GM18951 (cell line): ENCODE results near the gene CLDN9.

Experiments used
- POLR2A ChIP-seq: IDR thresholded peaks from 4 replicates; pipeline ENCODE4 v1.6.1; 2011; ENCODE audit warnings: mild to moderate bottlenecking; ENCODE audit not compliant: insufficient read length, insufficient read depth; ENCODE audit errors: extremely low read depth
- in situ Hi-C: fragments of 300-500 bp; cut with MboI; formaldehyde crosslinking; loops from one replicate; pipeline ENCODE4 v1.12.0; 2022; ENCODE audit warnings: low sequenced_read_pairs, mixed read lengths, inconsistent platforms; ENCODE audit not compliant: unreplicated experiment

The CLDN9 gene

DNA sequence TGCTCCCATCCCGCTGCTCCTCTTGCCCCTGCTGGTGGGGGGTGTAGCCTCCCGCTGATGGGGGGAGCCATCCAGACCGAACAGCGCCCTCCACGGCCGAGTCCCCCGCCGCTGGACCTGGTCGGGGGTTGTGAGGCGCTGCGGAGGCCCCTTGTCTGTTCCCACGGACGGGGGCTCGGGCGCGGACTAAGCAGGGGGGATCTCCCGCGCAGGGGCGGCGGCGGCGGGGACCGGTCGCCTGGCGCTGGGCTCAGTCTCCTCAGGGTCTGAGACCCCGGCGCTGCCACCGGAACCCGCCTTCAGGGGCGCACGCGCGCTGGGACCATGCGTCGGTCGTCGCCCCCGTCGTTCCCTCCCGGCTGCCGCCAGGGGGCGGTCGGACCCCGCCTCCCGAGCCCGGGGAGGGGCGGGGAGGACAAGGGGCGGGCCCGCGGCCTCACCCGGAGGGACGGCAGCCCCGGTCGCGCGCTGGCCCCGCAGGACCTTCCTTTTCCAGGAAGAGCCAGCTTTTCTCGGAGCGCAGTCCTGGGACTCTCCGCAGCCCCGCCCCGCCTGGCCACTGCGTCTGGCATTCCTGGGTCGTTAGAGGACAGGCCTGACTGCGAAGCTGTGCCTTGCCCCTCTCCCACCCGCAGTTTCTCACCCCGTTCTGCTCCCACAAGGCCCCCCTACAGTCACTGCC, 46.5 kb downstream of the CLDN9 start:
- in situ Hi-C loops, result no loop called here
- peak; percentile 68 for TF ChIP-seq POLR2A

DNA sequence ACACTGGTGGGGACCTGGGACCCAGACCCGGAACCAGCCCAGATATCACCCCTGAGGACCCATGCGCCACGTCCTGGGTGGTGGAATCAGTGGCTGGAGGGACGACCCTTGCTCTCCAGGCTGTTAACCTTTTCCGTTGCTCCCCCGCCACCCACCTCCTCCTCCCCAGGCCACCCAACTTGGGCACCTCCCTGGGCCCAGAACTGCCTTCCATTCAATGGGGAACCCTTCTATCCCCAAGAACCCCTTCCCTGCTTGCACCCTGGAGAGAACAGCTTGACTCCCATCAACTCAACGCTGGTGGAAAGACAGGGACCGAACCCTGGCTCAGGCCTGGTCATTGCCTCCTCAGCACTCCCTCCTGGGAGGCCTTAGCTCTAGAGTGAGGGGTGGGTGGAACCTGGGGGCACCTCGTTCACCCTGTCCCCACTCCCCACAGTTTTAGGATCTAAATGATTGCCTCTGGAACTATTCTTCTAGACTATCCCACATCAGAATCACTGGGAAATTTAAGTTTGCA, 47.1 kb downstream of the CLDN9 start:
- TF ChIP-seq POLR2A, result no peak
- in situ Hi-C loops, result loop anchor here (5.0 kb wide), 1 partner anchor 68 kb away; no protein-coding TSS in a partner anchor

DNA sequence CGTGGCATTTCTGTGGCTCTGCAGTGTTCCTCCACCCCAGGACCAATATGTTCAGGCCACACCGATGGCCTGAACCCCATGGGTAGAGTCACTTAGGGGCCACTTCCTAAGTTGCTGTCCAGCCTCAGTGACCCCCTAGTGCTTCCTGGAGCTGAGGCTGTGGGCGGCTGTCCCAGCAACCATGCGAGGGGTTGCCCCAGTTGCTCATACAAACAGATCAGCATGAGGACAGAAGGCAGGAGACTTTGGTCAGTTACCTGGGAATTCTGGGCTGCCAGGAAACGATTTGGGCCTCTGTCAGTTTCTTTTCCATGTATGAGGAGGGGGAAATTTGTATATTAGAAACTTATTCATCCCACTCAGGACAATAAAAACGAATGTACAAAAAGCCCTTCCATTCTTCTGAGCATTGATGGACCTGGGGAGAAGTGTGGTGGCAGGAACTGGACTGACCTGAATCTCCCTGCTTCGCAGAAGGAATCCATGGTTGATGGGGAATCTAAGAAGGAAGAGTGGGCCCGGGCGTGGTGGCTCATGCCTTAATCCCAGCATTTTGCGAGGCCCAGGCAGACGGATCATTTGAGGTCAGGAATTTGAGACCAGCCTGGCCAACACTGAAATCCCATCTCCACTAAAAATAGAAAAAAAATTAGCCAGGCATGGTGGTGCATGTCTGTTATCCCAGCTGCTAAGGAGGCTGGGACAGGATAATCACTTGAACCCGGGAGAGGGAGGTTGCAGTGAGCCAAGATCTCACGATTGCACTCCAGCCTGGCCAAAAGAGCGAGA, 47.8 kb downstream of the CLDN9 start:
- TF ChIP-seq POLR2A, result no peak
- in situ Hi-C loops, result loop anchor here (5.0 kb wide), 1 partner anchor 67 kb away; no protein-coding TSS in a partner anchor

DNA sequence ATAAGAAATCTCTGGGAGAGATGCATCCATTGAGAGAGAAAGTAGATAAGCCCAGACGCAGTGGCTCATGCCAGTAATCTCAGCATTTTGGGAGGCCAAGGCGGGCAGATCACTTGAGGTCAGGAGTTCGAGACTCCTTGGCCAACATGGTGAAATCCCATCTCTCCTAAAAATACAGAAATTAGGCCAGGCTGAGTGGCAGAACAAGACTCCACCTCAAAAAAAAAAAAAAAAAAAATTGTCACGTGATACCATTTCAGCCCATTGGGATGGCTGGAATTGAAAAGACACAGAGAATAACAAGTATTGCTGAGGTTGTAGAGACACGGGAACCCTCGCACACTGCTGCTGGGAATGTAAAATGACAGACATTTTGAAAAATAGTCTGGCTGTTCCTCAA, 49.8 kb downstream of the CLDN9 start:
- in situ Hi-C loops, result loop anchor here (5.0 kb wide), 1 partner anchor 65 kb away; no protein-coding TSS in a partner anchor
- TF ChIP-seq POLR2A, result no peak

DNA sequence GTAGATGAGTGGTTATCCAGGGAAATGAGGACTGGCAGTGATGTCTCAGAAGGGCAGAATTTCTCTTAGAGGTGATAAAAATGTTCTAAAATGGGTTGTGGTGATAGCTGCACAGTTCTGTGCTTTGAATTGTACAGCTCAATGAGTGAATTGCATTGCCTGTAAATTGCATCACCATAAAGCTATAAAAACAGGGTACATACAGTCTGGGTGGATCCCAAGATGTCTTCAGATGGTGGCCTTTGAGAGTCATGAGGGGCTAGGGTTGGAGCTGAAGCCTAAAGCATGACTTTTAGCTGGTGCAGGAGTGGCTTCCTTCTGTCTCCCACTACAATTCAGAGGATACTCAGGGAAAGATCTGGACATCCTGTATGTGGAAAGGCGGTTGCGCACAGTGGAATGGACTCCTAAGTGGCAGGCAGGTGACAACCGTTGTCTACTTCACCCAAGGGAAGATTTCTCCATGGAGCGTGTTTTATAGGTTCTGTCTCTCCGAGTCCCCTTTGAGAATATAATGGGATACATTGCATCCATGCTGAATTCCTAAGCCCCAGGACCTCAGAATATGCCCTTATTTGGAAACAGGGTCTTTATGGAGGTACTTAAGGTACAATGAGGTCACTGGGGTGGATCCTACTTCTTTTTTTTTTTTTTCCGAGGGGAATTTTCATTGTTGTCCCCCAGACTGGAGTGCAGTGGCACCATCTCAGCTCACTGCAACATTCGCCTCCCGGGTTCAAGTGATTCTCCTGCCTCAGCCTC, 51.1 kb downstream of the CLDN9 start:
- no peak for TF ChIP-seq POLR2A
- in situ Hi-C loops, result loop anchor here (5.0 kb wide), 1 partner anchor 63 kb away; no protein-coding TSS in a partner anchor
